HCT116 (cell line): ENCODE data around the gene GABRQ. TPM values are rescaled to one million over a fixed set of nuclear protein-coding genes. Genes with fewer than 3 reads are reported as not detected.

ENCODE experiments used
- ATAC-seq: fragments of 200-7000 bp; cut with Tn5 transposase; 2 replicates; pipeline ENCODE4 v1.9.1; 2020; ENCODE audit warnings: mild to moderate bottlenecking, moderate library complexity
- BruUV-seq: library from RNA; stranded (reverse); fragments of 400-500 nt; replicated peaks from 2 replicates; lab custom pipeline; 2021; lab: Mats Ljungman, UMichigan
- CTCF ChIA-PET: fragments of 300-600 bp; sonication (Branson Sonifier 250); formaldehyde crosslinking; loops from one replicate; lab custom pipeline; 2021; ENCODE audit warnings: antibody characterized with exemption; lab: Charles Lee
- POLR2A ChIA-PET: fragments of 300-600, 350-600 bp; sonication (Branson Sonifier 250); formaldehyde crosslinking; loops from one replicate; lab custom pipeline; 2021; ENCODE audit warnings: antibody characterized with exemption; lab: Charles Lee
- RAD21 ChIA-PET, 2 experiments: fragments of 300-600 bp; sonication (Branson Sonifier 250); formaldehyde crosslinking; loops; one replicate each; lab custom pipeline; 2023; ENCODE audit warnings: low total read pairs in 2 of 2; ENCODE audit not compliant: uncharacterized antibody in 2 of 2, unreplicated experiment in 2 of 2, low non-redundant PET in 1 of 2; lab: Charles Lee
- DNase-seq: peaks from one replicate; pipeline ENCODE4 v3.0.0-alpha.2; 2010; ENCODE audit warnings: low read depth, low spot score
- H2AFZ ChIP-seq: fragments of 200-600 bp; shearing (Covaris generic), sonication (generic); 2 replicates; pipeline ENCODE4 v1.6.1; 2017; ENCODE audit warnings: low read depth, mixed run types, mixed read lengths, antibody characterized with exemption, low read length; ENCODE audit not compliant: poor library complexity, severe bottlenecking
- H3K27ac ChIP-seq: 2 replicates; pipeline ENCODE4 v1.5.1; 2012; ENCODE audit warnings: low read depth, low read length
- H3K27me3 ChIP-seq: fragments of 200-600 bp; sonication (generic); 2 replicates; pipeline ENCODE4 v1.6.1; 2016; ENCODE audit warnings: mixed run types, low read length, mixed read lengths; ENCODE audit not compliant: insufficient read depth
- H3K36me3 ChIP-seq, 2 experiments: fragments of 200-500 bp in 1 of 2; fragments of 200-600 bp in 1 of 2; sonication (Bioruptor generic) in 1 of 2; sonication (generic) in 1 of 2; 2 replicates each; pipeline versions ENCODE4 v1.5.1 to v1.6.1; 2014 to 2016; ENCODE audit warnings: low read length in 2 of 2, inconsistent platforms in 1 of 2, mixed read lengths in 1 of 2, mixed run types in 1 of 2; ENCODE audit not compliant: insufficient read depth in 2 of 2, control insufficient read depth in 1 of 2
- H3K4me1 ChIP-seq, 2 experiments: fragments of 200-600 bp in 1 of 2; sonication (generic) in 1 of 2; 2 replicates each; pipeline versions ENCODE4 v1.5.1 to v1.6.1; 2012 to 2017; ENCODE audit warnings: low read length in 2 of 2, inconsistent platforms in 1 of 2, mild to moderate bottlenecking in 1 of 2, mixed read lengths in 1 of 2, mixed run types in 1 of 2, moderate library complexity in 1 of 2; ENCODE audit not compliant: insufficient read depth in 2 of 2, control insufficient read depth in 1 of 2
- H3K4me2 ChIP-seq: fragments of 200-600 bp; sonication (generic); 2 replicates; pipeline ENCODE4 v1.6.1; 2017; ENCODE audit warnings: mixed run types, low read length, mixed read lengths
- H3K4me3 ChIP-seq, 2 experiments: fragments of 200-600 bp in 1 of 2; sonication (generic) in 1 of 2; replicated peaks in 1 of 2; 2 replicates each; pipeline ENCODE4 v1.5.1; 2011 to 2016; ENCODE audit warnings: low read length in 2 of 2, control low read depth in 1 of 2, low read depth in 1 of 2, mild to moderate bottlenecking in 1 of 2, mixed read lengths in 1 of 2, mixed run types in 1 of 2
- H3K79me2 ChIP-seq: fragments of 200-600 bp; sonication (generic); 2 replicates; pipeline ENCODE4 v1.6.1; 2017; ENCODE audit warnings: mild to moderate bottlenecking, mixed run types, low read length, moderate library complexity, mixed read lengths; ENCODE audit not compliant: insufficient read depth
- H3K9ac ChIP-seq: fragments of 200-600 bp; sonication (generic); 2 replicates; pipeline ENCODE4 v1.6.1; 2016; ENCODE audit warnings: low read length, mixed read lengths
- H3K9me2 ChIP-seq: fragments of 200-600 bp; sonication (generic), shearing (Covaris generic); 2 replicates; pipeline ENCODE4 v1.6.1; 2017; ENCODE audit warnings: mixed run types, mild to moderate bottlenecking, moderate library complexity; ENCODE audit not compliant: insufficient read depth
- H3K9me3 ChIP-seq, 2 experiments: fragments of 200-500 bp in 1 of 2; fragments of 200-600 bp in 1 of 2; sonication (Bioruptor generic) in 1 of 2; sonication (generic) in 1 of 2; 2 replicates each; pipeline ENCODE4 v1.6.1; 2014 to 2017; ENCODE audit warnings: low read length in 2 of 2, mixed read lengths in 2 of 2, inconsistent platforms in 1 of 2, low read depth in 1 of 2, mild to moderate bottlenecking in 1 of 2, mixed run types in 1 of 2, moderate library complexity in 1 of 2; ENCODE audit not compliant: control insufficient read depth in 1 of 2, insufficient read depth in 1 of 2
- H4K20me1 ChIP-seq: fragments of 200-600 bp; sonication (generic), shearing (Covaris generic); 2 replicates; pipeline ENCODE4 v1.6.1; 2017; ENCODE audit warnings: mixed run types, mild to moderate bottlenecking, moderate library complexity; ENCODE audit not compliant: insufficient read depth
- CBX3 ChIP-seq: IDR thresholded peaks from 2 replicates; pipeline ENCODE4 v1.6.1; 2012; ENCODE audit warnings: low read depth
- CTCF ChIP-seq, 3 experiments: fragments of 200-600 bp in 1 of 3; sonication (generic) in 1 of 3; IDR thresholded peaks in 2 of 3; conservative IDR thresholded peaks in 1 of 3; 2 replicates each; pipeline ENCODE4 v1.5.1; 2012 to 2017; ENCODE audit warnings: low read depth in 2 of 3, low read length in 2 of 3, antibody characterized with exemption in 1 of 3, borderline replicate concordance in 1 of 3, control low read depth in 1 of 3, mild to moderate bottlenecking in 1 of 3, mixed read lengths in 1 of 3, mixed run types in 1 of 3, moderate library complexity in 1 of 3; ENCODE audit not compliant: insufficient read depth in 1 of 3
- EGR1 ChIP-seq: IDR thresholded peaks from 2 replicates; pipeline ENCODE4 v1.6.1; 2012; ENCODE audit warnings: low read depth
- EZH2 ChIP-seq: fragments of 200-600 bp; sonication (generic); IDR thresholded peaks from 2 replicates; pipeline ENCODE4 v1.6.1; 2017; ENCODE audit warnings: antibody characterized with exemption, mixed run types
- EZH2phosphoT487 ChIP-seq: fragments of 200-600 bp; IDR thresholded peaks from 2 replicates; pipeline ENCODE4 v1.6.1; 2018; ENCODE audit warnings: antibody characterized with exemption, borderline replicate concordance
- FOSL1 ChIP-seq: IDR thresholded peaks from 2 replicates; pipeline ENCODE4 v1.6.1; 2012; ENCODE audit warnings: low read depth
- JUND ChIP-seq: IDR thresholded peaks from 2 replicates; pipeline ENCODE4 v1.6.1; 2012
- POLR2A ChIP-seq: IDR thresholded peaks from 2 replicates; pipeline ENCODE4 v1.7.0; 2011; ENCODE audit warnings: borderline replicate concordance; ENCODE audit not compliant: insufficient read depth, insufficient read length; ENCODE audit errors: extremely low read depth
- POLR2AphosphoS5 ChIP-seq: IDR thresholded peaks from 2 replicates; pipeline ENCODE4 v1.6.1; 2011; ENCODE audit warnings: mild to moderate bottlenecking, low read depth, low read length, moderate library complexity
- SP1 ChIP-seq: IDR thresholded peaks from 2 replicates; pipeline ENCODE4 v1.6.1; 2012; ENCODE audit warnings: low read depth
- SRF ChIP-seq: IDR thresholded peaks from 2 replicates; pipeline ENCODE4 v1.6.1; 2012; ENCODE audit warnings: low read depth
- YY1 ChIP-seq: IDR thresholded peaks from 2 replicates; pipeline ENCODE4 v1.6.1; 2011; ENCODE audit warnings: low read length, low read depth, moderate library complexity, mild to moderate bottlenecking; ENCODE audit not compliant: insufficient replicate concordance; ENCODE audit errors: extremely low read depth
- ZFX ChIP-seq: fragments of 450-650 bp; IDR thresholded peaks from 2 replicates; pipeline ENCODE4 v1.6.1; 2017
- ZNF274 ChIP-seq: fragments of 200-500 bp; sonication (Bioruptor generic); IDR thresholded peaks from 2 replicates; pipeline ENCODE4 v1.6.1; 2014; ENCODE audit warnings: mild to moderate bottlenecking, low read depth, low read length, inconsistent platforms
- intact Hi-C: fragments of 100-400 bp; cut with micrococcal nuclease; formaldehyde crosslinking; loops from 2 replicates; pipeline ENCODE4 v1.10.0; 2022
- total RNA-seq: library from RNA; stranded (reverse); gene quantifications from one replicate; pipeline ENCODE4 v1.2.1, GENCODE V29; 2021; ENCODE audit not compliant: unreplicated experiment
- TF ChIP-seq, protein P1 (sequence below): IDR thresholded peaks from 2 replicates; pipeline ENCODE4 v1.6.1; 2011; ENCODE audit warnings: mild to moderate bottlenecking, low read length, moderate library complexity; ENCODE audit not compliant: insufficient replicate concordance; ENCODE audit errors: extremely low read depth
- TF ChIP-seq, protein P2 (sequence below): IDR thresholded peaks from 2 replicates; pipeline ENCODE4 v1.6.1; 2012

Gene GABRQ
- total RNA-seq, 1 experiment from 2014 or later = 4.2 TPM

DNA sequence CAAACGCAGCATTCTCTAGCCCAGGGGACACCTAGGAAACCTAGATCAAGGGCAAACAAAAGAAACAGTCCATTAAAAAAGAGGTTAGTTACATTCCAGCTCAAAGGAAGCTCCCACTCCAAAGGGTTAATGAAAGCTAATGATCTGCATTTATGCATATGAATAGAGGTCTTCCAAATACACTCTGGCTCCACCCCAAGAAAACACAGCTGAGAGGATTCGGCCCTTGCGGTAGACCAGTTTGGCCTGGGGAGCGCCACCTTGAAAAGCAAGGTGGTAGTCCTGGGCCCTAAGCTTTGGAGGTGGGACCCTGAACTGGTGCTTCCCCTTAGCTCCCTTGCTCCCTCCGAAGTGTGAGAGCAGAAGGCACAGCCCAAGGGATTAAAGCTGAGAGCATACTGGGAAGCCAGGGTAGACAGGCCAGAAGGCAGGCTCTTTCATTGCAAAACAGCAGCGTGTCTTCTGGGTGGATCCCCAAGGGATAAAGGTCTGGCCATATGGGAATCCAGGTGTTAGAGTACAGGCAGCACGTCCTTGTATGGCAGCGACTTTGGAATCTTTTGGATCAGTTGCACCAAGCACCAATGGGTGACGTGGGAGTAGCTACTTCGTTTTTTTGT, 3.7 kb downstream of the GABRQ start:
- no peaks in the 10 kb centered on the region for H4K20me1 ChIP-seq
- no peak for TF ChIP-seq FOSL1
- TF ChIP-seq, protein P1, sequence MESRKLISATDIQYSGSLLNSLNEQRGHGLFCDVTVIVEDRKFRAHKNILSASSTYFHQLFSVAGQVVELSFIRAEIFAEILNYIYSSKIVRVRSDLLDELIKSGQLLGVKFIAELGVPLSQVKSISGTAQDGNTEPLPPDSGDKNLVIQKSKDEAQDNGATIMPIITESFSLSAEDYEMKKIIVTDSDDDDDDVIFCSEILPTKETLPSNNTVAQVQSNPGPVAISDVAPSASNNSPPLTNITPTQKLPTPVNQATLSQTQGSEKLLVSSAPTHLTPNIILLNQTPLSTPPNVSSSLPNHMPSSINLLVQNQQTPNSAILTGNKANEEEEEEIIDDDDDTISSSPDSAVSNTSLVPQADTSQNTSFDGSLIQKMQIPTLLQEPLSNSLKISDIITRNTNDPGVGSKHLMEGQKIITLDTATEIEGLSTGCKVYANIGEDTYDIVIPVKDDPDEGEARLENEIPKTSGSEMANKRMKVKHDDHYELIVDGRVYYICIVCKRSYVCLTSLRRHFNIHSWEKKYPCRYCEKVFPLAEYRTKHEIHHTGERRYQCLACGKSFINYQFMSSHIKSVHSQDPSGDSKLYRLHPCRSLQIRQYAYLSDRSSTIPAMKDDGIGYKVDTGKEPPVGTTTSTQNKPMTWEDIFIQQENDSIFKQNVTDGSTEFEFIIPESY = no peak
- TF ChIP-seq SRF = no peak
- TF ChIP-seq CBX3 = no peak
- TF ChIP-seq EGR1 = no peak
- no peak for TF ChIP-seq ZFX
- TF ChIP-seq EZH2 = no peak
- TF ChIP-seq POLR2A = no peak
- TF ChIP-seq POLR2AphosphoS5 = no peak
- no peak for TF ChIP-seq JUND
- no peak for TF ChIP-seq SP1
- no peak for TF ChIP-seq YY1
- TF ChIP-seq EZH2phosphoT487 = no peak
- TF ChIP-seq CTCF (IDR thresholded peaks at IDR 0.05 in 2 of 3, conservative IDR thresholded peaks at IDR 0.05 in 1 of 3; ENCODE audit: borderline replicate concordance in 1 of 3, insufficient read depth in 1 of 3, low read depth in 2 of 3, low read length in 2 of 3) = no peak
- TF ChIP-seq ZNF274 = no peak
- TF ChIP-seq, protein P2, sequence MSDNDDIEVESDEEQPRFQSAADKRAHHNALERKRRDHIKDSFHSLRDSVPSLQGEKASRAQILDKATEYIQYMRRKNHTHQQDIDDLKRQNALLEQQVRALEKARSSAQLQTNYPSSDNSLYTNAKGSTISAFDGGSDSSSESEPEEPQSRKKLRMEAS = no peak
- no peaks in the 10 kb centered on the region for H3K9me2 ChIP-seq
- H3K4me1 ChIP-seq = peaks cover 0 to 13% of the 10 kb centered on the region in 2 experiments; a peak in 2 of 4 replicates
- ChIA-PET POLR2A (no interaction called here), RAD21 (no interaction called here), CTCF (interaction anchor here (1.1 to 2.2 kb wide), 3 partner anchors 176 to 888 kb away, joined by 4 to 10 read pairs (median 7); no protein-coding TSS in a partner anchor)
- H3K9me3 ChIP-seq = no peaks in the 10 kb centered on the region
- H3K4me3 ChIP-seq = no peak overlapping the region
- no peak overlapping the region for H2AFZ ChIP-seq
- no peaks in the 10 kb centered on the region for H3K36me3 ChIP-seq
- BruUV-seq = no TSS peak
- H3K79me2 ChIP-seq = no peaks in the 10 kb centered on the region
- intact Hi-C loops = no loop called here
- ATAC-seq (no peak), DNase-seq (no peak)
- no peak overlapping the region for H3K27ac ChIP-seq
- no peaks in the 10 kb centered on the region for H3K27me3 ChIP-seq
- H3K4me2 ChIP-seq = no peak overlapping the region
- H3K9ac ChIP-seq = no peak overlapping the region
